ENCODE results near the gene CLIP2.

DNA sequence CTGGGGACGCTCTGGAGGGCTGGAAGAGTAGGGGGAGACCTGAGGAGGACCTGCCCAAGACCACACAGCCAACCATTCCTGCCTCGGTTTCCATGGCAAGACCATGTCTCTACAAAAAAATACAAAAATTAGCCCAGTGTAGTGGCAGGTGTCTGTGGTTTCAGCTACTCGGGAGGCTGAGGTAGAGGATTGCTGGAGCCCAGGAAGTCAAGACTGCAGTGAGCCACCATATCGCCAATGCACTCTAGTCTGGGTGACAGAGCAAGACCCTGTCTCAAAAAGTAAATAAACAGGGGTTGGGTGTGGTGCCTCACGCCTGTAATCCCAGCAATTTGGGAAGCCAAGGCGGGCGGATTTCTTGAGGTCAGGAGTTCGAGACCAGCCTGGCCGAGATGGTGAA lies 48.7 kb downstream of the CLIP2 start:
- TF ChIP-seq, protein P1, sequence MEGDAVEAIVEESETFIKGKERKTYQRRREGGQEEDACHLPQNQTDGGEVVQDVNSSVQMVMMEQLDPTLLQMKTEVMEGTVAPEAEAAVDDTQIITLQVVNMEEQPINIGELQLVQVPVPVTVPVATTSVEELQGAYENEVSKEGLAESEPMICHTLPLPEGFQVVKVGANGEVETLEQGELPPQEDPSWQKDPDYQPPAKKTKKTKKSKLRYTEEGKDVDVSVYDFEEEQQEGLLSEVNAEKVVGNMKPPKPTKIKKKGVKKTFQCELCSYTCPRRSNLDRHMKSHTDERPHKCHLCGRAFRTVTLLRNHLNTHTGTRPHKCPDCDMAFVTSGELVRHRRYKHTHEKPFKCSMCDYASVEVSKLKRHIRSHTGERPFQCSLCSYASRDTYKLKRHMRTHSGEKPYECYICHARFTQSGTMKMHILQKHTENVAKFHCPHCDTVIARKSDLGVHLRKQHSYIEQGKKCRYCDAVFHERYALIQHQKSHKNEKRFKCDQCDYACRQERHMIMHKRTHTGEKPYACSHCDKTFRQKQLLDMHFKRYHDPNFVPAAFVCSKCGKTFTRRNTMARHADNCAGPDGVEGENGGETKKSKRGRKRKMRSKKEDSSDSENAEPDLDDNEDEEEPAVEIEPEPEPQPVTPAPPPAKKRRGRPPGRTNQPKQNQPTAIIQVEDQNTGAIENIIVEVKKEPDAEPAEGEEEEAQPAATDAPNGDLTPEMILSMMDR (conservative IDR thresholded peaks at IDR 0.05 in 1 of 2, IDR thresholded peaks at IDR 0.05 in 1 of 2; ENCODE audit: extremely low read depth in 1 of 2, insufficient read depth in 1 of 2, low read depth in 1 of 2, low read length in 2 of 2), result no peak
- no peak for TF ChIP-seq EZH2 (IDR thresholded peaks at IDR 0.05; ENCODE audit: borderline replicate concordance, low read length)
